ENCODE results near the gene IRAK3. TPM values are rescaled to one million over a fixed set of nuclear protein-coding genes. Genes with fewer than 3 reads are reported as not detected.
"Not testable (repeated sequence)": the region's sequence is repeated elsewhere in the genome, so short reads cannot be mapped to it uniquely, and the experiment has no call there.

The IRAK3 gene
- total RNA-seq, 1 donor from 2014 or later: 3.0 TPM

DNA sequence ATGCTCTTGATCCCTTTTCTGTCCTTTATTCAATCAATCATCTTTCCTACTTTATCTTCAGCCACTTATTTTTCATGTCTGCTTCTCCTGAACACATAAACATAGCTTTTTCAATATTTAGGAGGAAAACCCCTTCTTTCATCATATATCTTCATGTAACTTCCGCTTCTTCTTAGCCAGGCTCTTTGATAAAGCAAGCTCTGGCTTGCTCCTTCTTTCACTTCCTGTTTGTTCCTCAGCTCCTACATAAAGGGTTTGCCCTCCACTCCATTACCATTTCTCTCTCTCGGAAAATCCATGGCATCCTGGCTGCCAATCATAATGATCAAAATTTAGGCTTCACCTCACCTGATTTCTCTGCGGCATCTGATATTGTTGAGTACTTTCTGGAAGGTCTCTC, 79.5 kb downstream of the IRAK3 start:
- ATAC-seq: no peak

DNA sequence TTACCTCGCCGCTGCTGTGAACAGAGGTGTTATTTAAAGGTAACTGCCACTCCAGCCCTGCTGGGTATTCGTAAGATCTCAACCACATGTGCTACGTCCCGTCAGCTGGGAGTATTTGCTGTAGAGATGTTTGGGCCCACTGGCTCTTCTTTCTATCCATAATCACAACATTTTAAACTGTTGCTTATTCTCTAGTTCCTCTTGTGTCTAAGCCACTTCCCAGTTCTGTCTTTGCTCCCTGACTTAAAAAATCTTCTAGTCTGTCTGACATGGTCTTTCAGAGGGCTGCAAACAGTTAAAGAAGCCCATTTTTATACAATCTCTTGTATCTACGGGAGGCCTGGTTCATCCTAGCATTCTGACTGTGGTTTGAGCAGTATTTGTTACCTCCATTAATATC, 80.1 kb downstream of the IRAK3 start:
- no peak for ATAC-seq

DNA sequence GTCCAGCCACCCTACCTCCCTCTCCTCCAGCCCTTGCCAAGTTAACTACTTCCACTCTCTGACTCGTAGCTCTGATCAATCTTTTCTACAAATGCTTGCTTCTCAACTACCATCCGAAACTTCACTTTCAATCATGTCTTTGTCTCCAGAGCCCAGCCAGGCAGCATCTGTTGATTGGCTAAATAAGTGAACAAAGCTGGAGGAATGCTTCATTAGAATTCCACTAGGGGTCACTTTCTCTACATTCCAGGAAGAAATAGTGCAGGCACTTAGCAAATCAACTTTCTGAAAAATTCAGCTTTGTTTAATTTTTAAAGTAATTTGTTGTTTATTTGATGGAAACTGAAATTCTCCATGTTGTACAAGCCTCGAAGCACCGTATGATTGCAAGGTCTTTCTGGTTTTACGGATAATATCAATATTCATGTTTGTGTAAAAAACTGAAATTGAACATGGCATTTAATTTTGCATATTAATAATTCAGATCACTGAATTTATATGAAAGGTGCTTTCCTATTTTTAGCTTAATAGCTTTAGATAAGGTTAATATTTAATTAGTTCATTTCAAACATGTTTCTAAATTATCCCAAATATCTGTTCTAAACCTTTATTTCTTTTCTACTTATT, 80.9 kb downstream of the IRAK3 start:
- ATAC-seq: peak; percentile 41

- no peak for ATAC-seq
These were observed 81.6 kb downstream of the IRAK3 start for GRCh38 chr12:66270613-66271012.

- no peak for ATAC-seq
These were observed 83.6 kb downstream of the IRAK3 start for GRCh38 chr12:66272650-66273049.

GRCh38 chr12:66273147-66273546, 84.1 kb downstream of the IRAK3 start:
- no peak for ATAC-seq

GRCh38 chr12:66275040-66275439, 86.0 kb downstream of the IRAK3 start:
- ATAC-seq: no peak

GRCh38 chr12:66279123-66279712, 90.2 kb downstream of the IRAK3 start:
- ATAC-seq: no peak

DNA sequence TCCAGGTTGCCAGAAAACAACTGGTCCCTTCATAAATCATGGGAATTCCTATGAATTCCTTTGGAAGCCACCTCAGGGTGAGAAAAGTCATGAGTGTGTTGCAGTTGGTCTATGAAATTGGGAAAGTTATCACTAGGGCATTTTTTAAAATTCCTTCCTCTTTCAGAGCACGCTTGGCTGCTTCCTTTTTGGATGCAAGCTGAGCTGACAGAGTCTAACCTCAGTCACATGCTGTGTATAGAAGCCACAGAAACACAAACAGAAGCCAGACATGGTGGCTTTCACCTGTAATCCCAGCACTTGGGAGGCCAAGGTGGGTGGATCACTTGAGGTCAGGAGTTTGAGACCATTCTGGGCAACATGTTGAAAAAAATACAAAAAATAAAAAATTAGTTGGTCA, 91.5 kb downstream of the IRAK3 start:
- ATAC-seq: no peak

DNA sequence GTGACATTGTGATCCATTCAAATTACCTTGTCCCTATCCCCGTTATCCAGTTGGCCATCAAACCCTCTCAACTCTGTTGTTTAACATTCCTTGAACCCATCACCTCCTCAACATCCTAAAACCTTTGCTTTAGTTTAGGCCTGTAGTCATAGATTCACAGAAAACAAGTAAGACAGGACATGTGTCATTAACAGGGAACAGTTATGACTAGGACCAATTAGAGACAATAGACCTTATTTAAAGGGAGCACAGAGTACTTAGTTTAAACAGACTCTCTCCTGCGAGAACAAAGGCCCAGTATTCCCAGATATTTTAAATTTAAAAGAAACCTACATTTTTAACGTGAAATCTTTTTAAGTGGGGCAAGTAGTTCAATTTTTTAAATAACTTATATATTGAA, 93.2 kb downstream of the IRAK3 start:
- ATAC-seq: no peak

DNA sequence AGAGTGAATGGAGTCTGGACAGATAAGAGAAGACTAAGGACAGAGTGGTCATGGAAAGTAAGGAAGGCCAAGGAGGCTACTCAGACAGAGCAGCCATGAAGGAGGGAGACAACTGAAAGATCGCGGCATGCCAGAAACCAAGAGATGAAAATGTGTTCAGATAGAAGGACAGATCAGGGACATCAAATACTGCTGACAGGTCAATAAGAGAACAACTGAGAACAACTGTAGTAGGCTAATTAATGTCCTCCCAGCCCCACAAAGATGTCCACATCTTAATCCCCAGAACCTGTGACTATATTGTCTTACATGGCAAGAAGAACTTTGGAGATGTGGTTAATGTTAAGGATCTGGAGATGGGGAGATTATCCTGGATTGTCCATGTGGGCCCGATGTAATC, 98.3 kb downstream of the IRAK3 start:
- ATAC-seq: no peak

DNA sequence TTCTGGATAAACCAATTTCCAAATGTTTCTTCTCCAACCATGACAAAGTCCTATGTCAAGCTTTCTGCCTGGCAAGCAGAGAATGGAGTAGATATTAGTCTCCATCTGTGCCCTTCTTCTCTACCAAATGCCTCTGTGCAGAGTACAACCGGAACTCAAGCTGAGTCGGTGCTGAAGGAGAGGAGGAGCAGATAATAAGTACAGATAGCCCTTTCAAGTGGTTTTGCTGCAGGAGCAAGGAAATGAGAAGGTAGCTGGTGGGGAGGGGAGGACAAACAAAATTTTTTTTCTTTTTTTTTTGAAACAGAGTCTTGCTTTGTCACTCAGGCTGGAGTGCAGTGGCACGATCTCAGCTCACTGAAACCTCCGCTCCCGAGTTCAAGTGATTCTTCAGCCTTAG, 99.1 kb downstream of the IRAK3 start:
- no peak for ATAC-seq

- peak; percentile 26 for ATAC-seq
These were observed 100.5 kb downstream of the IRAK3 start for GRCh38 chr12:66289485-66289884.

GRCh38 chr12:66290716-66291200, 101.7 kb downstream of the IRAK3 start:
- peak; percentile 74 for ATAC-seq

- peak; percentile 22 for ATAC-seq
These were observed 107.2 kb downstream of the IRAK3 start for GRCh38 chr12:66296176-66296683.

- no peak for ATAC-seq
These were observed 108.1 kb downstream of the IRAK3 start for GRCh38 chr12:66297080-66297479.

DNA sequence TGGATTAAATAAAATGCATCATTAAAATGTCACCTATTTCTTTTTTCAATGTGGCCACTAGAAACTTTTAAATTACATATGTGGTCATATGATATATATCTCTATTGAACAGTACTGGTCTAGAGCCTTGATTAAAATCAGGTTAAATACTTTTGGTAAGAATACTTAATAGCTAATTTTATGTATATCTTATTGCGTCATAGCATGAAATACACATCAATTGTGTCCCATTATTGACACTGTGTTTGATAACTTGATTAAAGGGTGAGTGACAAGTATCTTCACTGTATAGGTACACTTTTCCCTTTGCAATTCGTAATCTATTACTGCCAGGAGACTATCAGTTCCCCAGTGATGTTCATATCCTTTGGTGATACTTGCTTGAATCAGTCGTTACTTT, 108.9 kb downstream of the IRAK3 start:
- no peak for ATAC-seq

DNA sequence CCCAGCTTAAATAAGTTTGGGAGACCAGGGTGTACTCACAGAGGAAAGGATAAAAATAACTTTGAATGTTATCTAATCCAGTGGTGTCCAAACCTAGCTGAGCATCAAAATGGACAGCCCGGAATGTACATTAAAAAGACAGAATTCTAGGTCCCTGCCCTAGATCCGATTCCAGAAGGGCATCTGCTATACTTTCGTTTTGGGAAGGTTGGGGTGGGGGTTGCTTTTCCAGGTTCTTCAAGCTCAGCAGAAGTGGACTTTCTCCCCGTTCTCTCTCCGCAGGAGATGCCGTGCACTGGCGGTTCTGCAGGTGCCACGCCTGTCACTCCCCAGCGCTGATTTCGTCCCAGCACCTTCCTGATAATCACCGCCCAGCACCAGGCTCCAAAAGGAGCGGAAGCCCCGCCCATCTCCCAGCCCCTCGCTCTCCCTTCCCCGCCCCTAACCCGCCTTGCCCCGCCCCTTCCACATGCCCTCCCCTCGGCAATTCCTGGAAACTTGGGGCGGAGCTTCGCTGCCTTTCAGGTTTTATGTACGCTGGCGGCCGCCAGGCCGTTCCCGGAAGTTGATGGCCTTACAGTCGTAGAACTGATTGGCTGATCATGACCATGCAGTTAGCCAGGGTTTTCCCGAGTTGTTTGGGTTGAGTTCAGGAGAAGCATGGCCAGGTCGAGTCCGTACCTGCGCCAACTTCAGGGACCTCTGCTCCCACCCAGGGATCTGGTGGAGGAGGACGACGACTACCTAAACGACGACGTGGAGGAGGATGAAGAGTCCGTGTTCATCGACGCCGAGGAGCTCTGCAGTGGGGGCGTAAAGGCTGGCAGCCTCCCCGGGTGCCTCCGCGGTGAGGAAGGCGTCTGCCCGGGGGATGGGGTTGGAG, 113.2 kb downstream of the IRAK3 start, which contains the start of gene HELB:
TSS of gene HELB (plus strand) at position 550 of the 883 bp plus-strand sequence. CDS start at position 661, 111 bp downstream.
- ATAC-seq: peak; percentile 100

DNA sequence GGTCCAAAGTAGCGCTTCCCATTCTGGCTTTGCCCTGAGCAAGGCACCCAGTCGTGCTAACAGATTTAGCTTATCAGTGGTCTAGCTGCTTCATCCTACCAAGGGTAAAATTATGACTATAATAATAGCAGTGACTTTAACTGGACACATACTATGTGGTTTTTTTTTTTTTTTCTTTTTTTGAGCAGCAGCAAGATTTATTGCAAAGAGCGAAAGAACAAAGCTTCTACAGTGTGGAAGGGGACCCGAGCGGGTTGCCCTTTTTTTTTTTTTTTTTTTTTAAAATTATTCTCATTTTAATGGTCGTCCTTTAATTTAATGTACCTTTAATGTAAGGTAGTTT, 113.8 kb downstream of the IRAK3 start:
- no peak for ATAC-seq

- ATAC-seq: not testable (repeated sequence)
These were observed 114.3 kb downstream of the IRAK3 start for GRCh38 chr12:66303316-66303804.

Measured in esophagus mucosa (tissue), 1 donor.